ENCODE data around the gene AIMP1. TPM values are rescaled to one million over a fixed set of nuclear protein-coding genes. Genes with fewer than 3 reads are reported as not detected.

AIMP1 gene
- total and polyA plus RNA-seq, 2 of the 13 experiments (the other 11 are each of a cell fraction or from before 2014, with no cell fraction given) = 28.6 to 82.9 TPM

- TF ChIP-seq MTF2 (CRISPR knock-in tag; IDR thresholded peaks at IDR 0.05; ENCODE audit: borderline replicate concordance) (no peak), NFKBIZ (CRISPR knock-in tag; IDR thresholded peaks at IDR 0.05) (no peak), ZNF567 (CRISPR knock-in tag; IDR thresholded peaks at IDR 0.05; ENCODE audit: borderline replicate concordance) (no peak)
- TF ChIP-seq, protein P1, sequence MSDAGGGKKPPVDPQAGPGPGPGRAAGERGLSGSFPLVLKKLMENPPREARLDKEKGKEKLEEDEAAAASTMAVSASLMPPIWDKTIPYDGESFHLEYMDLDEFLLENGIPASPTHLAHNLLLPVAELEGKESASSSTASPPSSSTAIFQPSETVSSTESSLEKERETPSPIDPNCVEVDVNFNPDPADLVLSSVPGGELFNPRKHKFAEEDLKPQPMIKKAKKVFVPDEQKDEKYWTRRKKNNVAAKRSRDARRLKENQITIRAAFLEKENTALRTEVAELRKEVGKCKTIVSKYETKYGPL (CRISPR knock-in tag; IDR thresholded peaks at IDR 0.05) = no peak
Measured at GRCh38 chr4:106353786-106354185, 37.4 kb downstream of the AIMP1 start (continued).

- Histone ChIP-seq H2AFZ (ENCODE audit: low read length) (peak overlapping the region; percentile 54), H4K20me1 (ENCODE audit: insufficient read depth, low read length) (no peaks in the 10 kb centered on the region), H3K4me2 (ENCODE audit: low read depth, low read length) (no peak overlapping the region), H3K36me3 (replicated peaks in 1 of 2; ENCODE audit: control insufficient read depth in 1 of 2, insufficient read depth in 2 of 2, low read length in 2 of 2) (no peaks in the 10 kb centered on the region), H3K27ac (ENCODE audit: extremely low read length, insufficient read depth, low read length) (no peak overlapping the region), H3K9me3 (ENCODE audit: low read length) (no peaks in the 10 kb centered on the region), H3K4me3 (replicated peaks in 1 of 3; ENCODE audit: insufficient read depth in 1 of 3, low read depth in 2 of 3, low read length in 3 of 3) (no peak overlapping the region), H3K9ac (ENCODE audit: insufficient read depth, low read depth, low read length) (no peak overlapping the region), H3K79me2 (ENCODE audit: insufficient read depth, low read length) (no peaks in the 10 kb centered on the region), H3K27me3 (ENCODE audit: control insufficient read depth in 1 of 2, insufficient read depth in 2 of 2, low read length in 2 of 2) (no peaks in the 10 kb centered on the region), H3K4me1 (ENCODE audit: insufficient read depth, low read length) (no peaks in the 10 kb centered on the region)
- in situ Hi-C loops (cut with HindIII; ENCODE audit: extremely low pct_ligation_motif_present, low pct_unique_long_range_greater_than_20kb) = loop anchor here (25.0 kb wide), 1 partner anchor 457 kb away; no protein-coding TSS in a partner anchor
- FAIRE-seq (no peak), DNase-seq (ENCODE audit: low spot score) (no peak), ATAC-seq (no peak)
- WGBS (ENCODE audit: low lambda C conversion rate) = 76% methylated on average over 4 of the region's 4 CpGs
- ChIA-PET CTCF (ENCODE audit: low intra/inter-chr PET ratio, low total read pairs) (no interaction called here), POLR2A (no interaction called here)
- intact Hi-C loops (cut with micrococcal nuclease; ENCODE audit: unreplicated experiment) = no loop called here
- no peak for TF ChIP-seq ZNF274 (CRISPR knock-in tag; IDR thresholded peaks at IDR 0.05)
- TF ChIP-seq, protein P2, sequence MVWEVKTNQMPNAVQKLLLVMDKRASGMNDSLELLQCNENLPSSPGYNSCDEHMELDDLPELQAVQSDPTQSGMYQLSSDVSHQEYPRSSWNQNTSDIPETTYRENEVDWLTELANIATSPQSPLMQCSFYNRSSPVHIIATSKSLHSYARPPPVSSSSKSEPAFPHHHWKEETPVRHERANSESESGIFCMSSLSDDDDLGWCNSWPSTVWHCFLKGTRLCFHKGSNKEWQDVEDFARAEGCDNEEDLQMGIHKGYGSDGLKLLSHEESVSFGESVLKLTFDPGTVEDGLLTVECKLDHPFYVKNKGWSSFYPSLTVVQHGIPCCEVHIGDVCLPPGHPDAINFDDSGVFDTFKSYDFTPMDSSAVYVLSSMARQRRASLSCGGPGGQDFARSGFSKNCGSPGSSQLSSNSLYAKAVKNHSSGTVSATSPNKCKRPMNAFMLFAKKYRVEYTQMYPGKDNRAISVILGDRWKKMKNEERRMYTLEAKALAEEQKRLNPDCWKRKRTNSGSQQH (CRISPR knock-in tag; IDR thresholded peaks at IDR 0.05; ENCODE audit: low read depth) = no peak
- no peak for TF ChIP-seq KDM2A (CRISPR knock-in tag; IDR thresholded peaks at IDR 0.05; ENCODE audit: borderline replicate concordance, low read depth)
- TF ChIP-seq HDAC1 (CRISPR knock-in tag; IDR thresholded peaks at IDR 0.05) = no peak
- TF ChIP-seq TBX2 (CRISPR knock-in tag; IDR thresholded peaks at IDR 0.05; ENCODE audit: borderline replicate concordance) = no peak
- TF ChIP-seq, protein P3, sequence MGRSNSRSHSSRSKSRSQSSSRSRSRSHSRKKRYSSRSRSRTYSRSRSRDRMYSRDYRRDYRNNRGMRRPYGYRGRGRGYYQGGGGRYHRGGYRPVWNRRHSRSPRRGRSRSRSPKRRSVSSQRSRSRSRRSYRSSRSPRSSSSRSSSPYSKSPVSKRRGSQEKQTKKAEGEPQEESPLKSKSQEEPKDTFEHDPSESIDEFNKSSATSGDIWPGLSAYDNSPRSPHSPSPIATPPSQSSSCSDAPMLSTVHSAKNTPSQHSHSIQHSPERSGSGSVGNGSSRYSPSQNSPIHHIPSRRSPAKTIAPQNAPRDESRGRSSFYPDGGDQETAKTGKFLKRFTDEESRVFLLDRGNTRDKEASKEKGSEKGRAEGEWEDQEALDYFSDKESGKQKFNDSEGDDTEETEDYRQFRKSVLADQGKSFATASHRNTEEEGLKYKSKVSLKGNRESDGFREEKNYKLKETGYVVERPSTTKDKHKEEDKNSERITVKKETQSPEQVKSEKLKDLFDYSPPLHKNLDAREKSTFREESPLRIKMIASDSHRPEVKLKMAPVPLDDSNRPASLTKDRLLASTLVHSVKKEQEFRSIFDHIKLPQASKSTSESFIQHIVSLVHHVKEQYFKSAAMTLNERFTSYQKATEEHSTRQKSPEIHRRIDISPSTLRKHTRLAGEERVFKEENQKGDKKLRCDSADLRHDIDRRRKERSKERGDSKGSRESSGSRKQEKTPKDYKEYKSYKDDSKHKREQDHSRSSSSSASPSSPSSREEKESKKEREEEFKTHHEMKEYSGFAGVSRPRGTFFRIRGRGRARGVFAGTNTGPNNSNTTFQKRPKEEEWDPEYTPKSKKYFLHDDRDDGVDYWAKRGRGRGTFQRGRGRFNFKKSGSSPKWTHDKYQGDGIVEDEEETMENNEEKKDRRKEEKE (IDR thresholded peaks at IDR 0.05) = no peak
- no peak for TF ChIP-seq JUND (CRISPR knock-in tag; IDR thresholded peaks at IDR 0.05)
- TF ChIP-seq HOXA5 (CRISPR knock-in tag; IDR thresholded peaks at IDR 0.05) = no peak
- TF ChIP-seq HCFC1 (IDR thresholded peaks at IDR 0.05; ENCODE audit: low read depth, low read length) = no peak
- no peak for TF ChIP-seq ZNF136 (CRISPR knock-in tag; IDR thresholded peaks at IDR 0.05; ENCODE audit: low read depth)
- TF ChIP-seq ZNF124 (CRISPR knock-in tag; IDR thresholded peaks at IDR 0.05) = no peak
- no peak for TF ChIP-seq TBL1XR1 (IDR thresholded peaks at IDR 0.05; ENCODE audit: borderline replicate concordance, low read length, partially characterized antibody)
- no peak for TF ChIP-seq MTERF4 (CRISPR knock-in tag; IDR thresholded peaks at IDR 0.05)
- TF ChIP-seq ZNF362 (CRISPR knock-in tag; IDR thresholded peaks at IDR 0.05; ENCODE audit: borderline replicate concordance) = no peak
- no TSS peak for BruUV-seq (replicated peaks)
Measured at GRCh38 chr4:106355193-106355592, 38.8 kb downstream of the AIMP1 start.

Measured in HepG2 (cell line).